SK-N-SH treated with all-trans-retinoic acid at 6 μM for 48 hours (cell line): ENCODE results near the gene TMEM219.

ENCODE experiments used
- ATAC-seq: fragments of 200-7000 bp; cut with Tn5 transposase; 3 replicates; pipeline ENCODE4 v1.9.1; 2020; ENCODE audit warnings: mild to moderate bottlenecking, moderate library complexity
- ARNTL ChIP-seq: fragments of 450-650 bp; formaldehyde crosslinking; IDR thresholded peaks from 2 replicates; pipeline ENCODE4 v1.5.0; 2020; ENCODE audit warnings: low read depth, mild to moderate bottlenecking, moderate library complexity, borderline replicate concordance
- BACH2 ChIP-seq: fragments of 250-450 bp; sonication (Bioruptor Pico); IDR thresholded peaks from 2 replicates; pipeline ENCODE4 v1.9.0; 2021; ENCODE audit warnings: mild to moderate bottlenecking, borderline replicate concordance
- CSDC2 ChIP-seq: fragments of 250-450 bp; sonication (Bioruptor Pico); IDR thresholded peaks from 2 replicates; pipeline ENCODE4 v1.5.0; 2020; ENCODE audit warnings: mild to moderate bottlenecking, moderate library complexity
- ISL1 ChIP-seq: fragments of 250-450 bp; sonication (Bioruptor Pico); IDR thresholded peaks from 2 replicates; pipeline ENCODE4 v2.1.2; 2022; ENCODE audit warnings: mild to moderate bottlenecking, moderate library complexity
- OSR1 ChIP-seq: fragments of 250-450 bp; sonication (Bioruptor Pico); IDR thresholded peaks from 2 replicates; pipeline ENCODE4 v1.8.0; 2022; ENCODE audit warnings: moderate library complexity, mild to moderate bottlenecking, inconsistent platforms
- PATZ1 ChIP-seq: fragments of 250-450 bp; sonication (Bioruptor Pico); IDR thresholded peaks from 2 replicates; pipeline ENCODE4 v1.8.0; 2020; ENCODE audit warnings: mild to moderate bottlenecking, moderate library complexity, borderline replicate concordance
- PPARA ChIP-seq: fragments of 250-450 bp; sonication (Bioruptor Pico); IDR thresholded peaks from 2 replicates; pipeline ENCODE4 v1.5.0; 2020; ENCODE audit warnings: mild to moderate bottlenecking, borderline replicate concordance
- RARB ChIP-seq: fragments of 250-450 bp; sonication (Bioruptor Pico); IDR thresholded peaks from 2 replicates; pipeline ENCODE4 v1.8.0; 2021; ENCODE audit warnings: mild to moderate bottlenecking, moderate library complexity
- SNAI2 ChIP-seq: fragments of 250-450 bp; sonication (Bioruptor Pico); IDR thresholded peaks from 2 replicates; pipeline ENCODE4 v1.5.0; 2020; ENCODE audit warnings: mild to moderate bottlenecking, moderate library complexity
- TCF4 ChIP-seq: fragments of 250-450 bp; sonication (Bioruptor Pico); IDR thresholded peaks from 2 replicates; pipeline ENCODE4 v1.8.0; 2021; ENCODE audit warnings: mild to moderate bottlenecking, moderate library complexity, borderline replicate concordance
- TOX ChIP-seq: fragments of 250-450 bp; sonication (Bioruptor Pico); IDR thresholded peaks from 2 replicates; pipeline ENCODE4 v1.8.0; 2021; ENCODE audit warnings: mild to moderate bottlenecking, moderate library complexity, borderline replicate concordance
- ZFP30 ChIP-seq: fragments of 450-650 bp; formaldehyde crosslinking; IDR thresholded peaks from 2 replicates; pipeline ENCODE4 v1.5.0; 2022; ENCODE audit warnings: mild to moderate bottlenecking, moderate library complexity
- ZNF565 ChIP-seq: fragments of 450-650 bp; formaldehyde crosslinking; conservative IDR thresholded peaks from 2 replicates; pipeline ENCODE4 v1.5.0; 2020; ENCODE audit warnings: low read depth, mild to moderate bottlenecking, moderate library complexity
- ZNF70 ChIP-seq: fragments of 450-650 bp; formaldehyde crosslinking; IDR thresholded peaks from 2 replicates; pipeline ENCODE4 v1.5.0; 2020; ENCODE audit warnings: mild to moderate bottlenecking, moderate library complexity
- ZNF8 ChIP-seq: fragments of 450-650 bp; formaldehyde crosslinking; IDR thresholded peaks from 2 replicates; pipeline ENCODE4 v1.5.0; 2020; ENCODE audit warnings: mild to moderate bottlenecking, moderate library complexity
- TF ChIP-seq, protein P1 (sequence below): fragments of 250-450 bp; sonication (Bioruptor Pico); IDR thresholded peaks from 2 replicates; pipeline ENCODE4 v1.5.0; 2020; ENCODE audit warnings: mild to moderate bottlenecking, moderate library complexity
- TF ChIP-seq, protein P2 (sequence below): fragments of 250-450 bp; sonication (Bioruptor Pico); IDR thresholded peaks from 2 replicates; pipeline ENCODE4 v1.5.1; 2021; ENCODE audit warnings: mild to moderate bottlenecking, moderate library complexity
- TF ChIP-seq, protein P3 (sequence below): fragments of 250-450 bp; sonication (Bioruptor Pico); IDR thresholded peaks from 2 replicates; pipeline ENCODE4 v1.8.0; 2021; ENCODE audit warnings: low read depth, mild to moderate bottlenecking, moderate library complexity, borderline replicate concordance
- TF ChIP-seq, protein P4 (sequence below): fragments of 250-450 bp; sonication (Bioruptor Pico); IDR thresholded peaks from 2 replicates; pipeline ENCODE4 v1.5.1; 2020; ENCODE audit warnings: low read depth, mild to moderate bottlenecking, moderate library complexity

Gene TMEM219

DNA sequence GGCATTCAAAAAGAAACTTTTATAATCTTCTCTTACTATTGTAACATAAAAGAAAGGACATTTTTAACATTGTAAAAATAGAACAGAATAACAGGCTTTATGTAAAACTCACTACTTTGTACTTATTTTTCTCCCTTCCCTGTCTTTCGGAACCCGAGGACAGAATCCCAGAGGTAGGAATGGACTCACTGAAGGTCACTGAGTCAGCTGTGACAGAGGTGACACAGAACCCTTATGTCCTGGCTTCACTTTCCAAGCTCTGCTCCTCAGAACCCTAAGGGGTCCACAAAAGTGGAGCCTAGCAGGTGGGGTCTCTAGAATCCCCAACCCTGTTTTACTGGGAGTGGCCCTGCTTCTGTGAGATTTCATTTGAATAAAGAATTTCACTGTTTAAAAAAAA is 39.6 kb upstream of the TMEM219 start:
- TF ChIP-seq, protein P1, sequence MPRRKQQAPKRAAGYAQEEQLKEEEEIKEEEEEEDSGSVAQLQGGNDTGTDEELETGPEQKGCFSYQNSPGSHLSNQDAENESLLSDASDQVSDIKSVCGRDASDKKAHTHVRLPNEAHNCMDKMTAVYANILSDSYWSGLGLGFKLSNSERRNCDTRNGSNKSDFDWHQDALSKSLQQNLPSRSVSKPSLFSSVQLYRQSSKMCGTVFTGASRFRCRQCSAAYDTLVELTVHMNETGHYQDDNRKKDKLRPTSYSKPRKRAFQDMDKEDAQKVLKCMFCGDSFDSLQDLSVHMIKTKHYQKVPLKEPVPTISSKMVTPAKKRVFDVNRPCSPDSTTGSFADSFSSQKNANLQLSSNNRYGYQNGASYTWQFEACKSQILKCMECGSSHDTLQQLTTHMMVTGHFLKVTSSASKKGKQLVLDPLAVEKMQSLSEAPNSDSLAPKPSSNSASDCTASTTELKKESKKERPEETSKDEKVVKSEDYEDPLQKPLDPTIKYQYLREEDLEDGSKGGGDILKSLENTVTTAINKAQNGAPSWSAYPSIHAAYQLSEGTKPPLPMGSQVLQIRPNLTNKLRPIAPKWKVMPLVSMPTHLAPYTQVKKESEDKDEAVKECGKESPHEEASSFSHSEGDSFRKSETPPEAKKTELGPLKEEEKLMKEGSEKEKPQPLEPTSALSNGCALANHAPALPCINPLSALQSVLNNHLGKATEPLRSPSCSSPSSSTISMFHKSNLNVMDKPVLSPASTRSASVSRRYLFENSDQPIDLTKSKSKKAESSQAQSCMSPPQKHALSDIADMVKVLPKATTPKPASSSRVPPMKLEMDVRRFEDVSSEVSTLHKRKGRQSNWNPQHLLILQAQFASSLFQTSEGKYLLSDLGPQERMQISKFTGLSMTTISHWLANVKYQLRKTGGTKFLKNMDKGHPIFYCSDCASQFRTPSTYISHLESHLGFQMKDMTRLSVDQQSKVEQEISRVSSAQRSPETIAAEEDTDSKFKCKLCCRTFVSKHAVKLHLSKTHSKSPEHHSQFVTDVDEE (CRISPR knock-in tag): no peak
- TF ChIP-seq ZNF70 (CRISPR knock-in tag) (no peak), CSDC2 (no peak), BACH2 (CRISPR knock-in tag) (no peak), RARB (CRISPR knock-in tag) (no peak), ISL1 (CRISPR knock-in tag) (no peak), ARNTL (CRISPR knock-in tag) (no peak), ZNF8 (CRISPR knock-in tag) (no peak), ZFP30 (CRISPR knock-in tag) (no peak), ZNF565 (CRISPR knock-in tag) (no peak), TCF4 (no peak)
- TF ChIP-seq, protein P2, sequence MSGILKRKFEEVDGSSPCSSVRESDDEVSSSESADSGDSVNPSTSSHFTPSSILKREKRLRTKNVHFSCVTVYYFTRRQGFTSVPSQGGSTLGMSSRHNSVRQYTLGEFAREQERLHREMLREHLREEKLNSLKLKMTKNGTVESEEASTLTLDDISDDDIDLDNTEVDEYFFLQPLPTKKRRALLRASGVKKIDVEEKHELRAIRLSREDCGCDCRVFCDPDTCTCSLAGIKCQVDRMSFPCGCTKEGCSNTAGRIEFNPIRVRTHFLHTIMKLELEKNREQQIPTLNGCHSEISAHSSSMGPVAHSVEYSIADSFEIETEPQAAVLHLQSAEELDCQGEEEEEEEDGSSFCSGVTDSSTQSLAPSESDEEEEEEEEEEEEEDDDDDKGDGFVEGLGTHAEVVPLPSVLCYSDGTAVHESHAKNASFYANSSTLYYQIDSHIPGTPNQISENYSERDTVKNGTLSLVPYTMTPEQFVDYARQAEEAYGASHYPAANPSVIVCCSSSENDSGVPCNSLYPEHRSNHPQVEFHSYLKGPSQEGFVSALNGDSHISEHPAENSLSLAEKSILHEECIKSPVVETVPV: no peak
- TF ChIP-seq, protein P3, sequence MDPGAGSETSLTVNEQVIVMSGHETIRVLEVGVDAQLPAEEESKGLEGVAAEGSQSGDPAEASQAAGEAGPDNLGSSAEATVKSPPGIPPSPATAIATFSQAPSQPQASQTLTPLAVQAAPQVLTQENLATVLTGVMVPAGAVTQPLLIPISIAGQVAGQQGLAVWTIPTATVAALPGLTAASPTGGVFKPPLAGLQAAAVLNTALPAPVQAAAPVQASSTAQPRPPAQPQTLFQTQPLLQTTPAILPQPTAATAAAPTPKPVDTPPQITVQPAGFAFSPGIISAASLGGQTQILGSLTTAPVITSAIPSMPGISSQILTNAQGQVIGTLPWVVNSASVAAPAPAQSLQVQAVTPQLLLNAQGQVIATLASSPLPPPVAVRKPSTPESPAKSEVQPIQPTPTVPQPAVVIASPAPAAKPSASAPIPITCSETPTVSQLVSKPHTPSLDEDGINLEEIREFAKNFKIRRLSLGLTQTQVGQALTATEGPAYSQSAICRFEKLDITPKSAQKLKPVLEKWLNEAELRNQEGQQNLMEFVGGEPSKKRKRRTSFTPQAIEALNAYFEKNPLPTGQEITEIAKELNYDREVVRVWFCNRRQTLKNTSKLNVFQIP (CRISPR knock-in tag): no peak
- TF ChIP-seq, protein P4, sequence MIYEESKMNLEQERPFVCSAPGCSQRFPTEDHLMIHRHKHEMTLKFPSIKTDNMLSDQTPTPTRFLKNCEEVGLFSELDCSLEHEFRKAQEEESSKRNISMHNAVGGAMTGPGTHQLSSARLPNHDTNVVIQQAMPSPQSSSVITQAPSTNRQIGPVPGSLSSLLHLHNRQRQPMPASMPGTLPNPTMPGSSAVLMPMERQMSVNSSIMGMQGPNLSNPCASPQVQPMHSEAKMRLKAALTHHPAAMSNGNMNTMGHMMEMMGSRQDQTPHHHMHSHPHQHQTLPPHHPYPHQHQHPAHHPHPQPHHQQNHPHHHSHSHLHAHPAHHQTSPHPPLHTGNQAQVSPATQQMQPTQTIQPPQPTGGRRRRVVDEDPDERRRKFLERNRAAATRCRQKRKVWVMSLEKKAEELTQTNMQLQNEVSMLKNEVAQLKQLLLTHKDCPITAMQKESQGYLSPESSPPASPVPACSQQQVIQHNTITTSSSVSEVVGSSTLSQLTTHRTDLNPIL (CRISPR knock-in tag): no peak
- no peak for ATAC-seq

DNA sequence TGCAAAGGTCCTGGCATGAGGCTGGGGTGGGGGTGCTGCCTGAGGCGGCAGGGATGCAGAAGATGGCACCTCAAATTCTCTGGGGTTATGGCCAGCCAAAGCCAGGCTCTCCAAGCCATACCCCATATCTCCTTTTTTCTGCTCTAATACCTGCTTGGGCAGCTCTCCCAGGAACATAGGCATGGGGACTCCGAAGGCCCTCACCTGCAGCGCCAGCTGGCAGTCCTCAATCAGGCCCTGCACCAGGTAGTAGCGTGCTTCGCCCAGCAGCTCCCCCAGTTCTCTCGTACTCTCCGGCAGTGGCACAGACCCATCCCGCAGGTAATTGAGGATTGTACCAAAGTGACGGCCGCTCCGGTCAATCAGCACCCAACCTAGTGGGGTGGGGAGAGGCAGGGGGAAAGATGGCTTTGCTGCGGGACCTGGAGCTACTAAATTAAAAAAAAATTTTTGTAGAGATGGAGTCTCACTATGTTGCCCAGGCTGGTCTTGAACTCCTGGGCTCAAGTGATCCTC is 38.8 kb upstream of the TMEM219 start:
- TF ChIP-seq ZNF8 (CRISPR knock-in tag) (no peak), ARNTL (CRISPR knock-in tag) (no peak), BACH2 (CRISPR knock-in tag) (no peak), SNAI2 (CRISPR knock-in tag) (no peak), PATZ1 (CRISPR knock-in tag) (no peak), ZNF70 (CRISPR knock-in tag) (no peak), OSR1 (CRISPR knock-in tag) (no peak), PPARA (no peak), ZFP30 (CRISPR knock-in tag) (no peak), ZNF565 (CRISPR knock-in tag) (no peak), TOX (CRISPR knock-in tag) (no peak)
- TF ChIP-seq, protein P1 (CRISPR knock-in tag): no peak
- TF ChIP-seq, all 23 proteins: peak for 0
- no peak for ATAC-seq
